Thymus (tissue), 14 donors: ENCODE results near the gene FGD5. TPM values are rescaled to one million over a fixed set of nuclear protein-coding genes. Genes with fewer than 3 reads are reported as not detected.
A peak's percentile ranks its signal among the peaks of the same experiment; 100 is the strongest.

Source experiments
- DNase-seq, 9 donors: peaks; one replicate each; pipeline ENCODE4 v3.0.0-alpha.2; 2013; ENCODE audit warnings: low spot score in 9 of 9, low read depth in 6 of 9, missing footprints in 1 of 9
- H3K27ac ChIP-seq, 2 donors: one replicate each; pipeline ENCODE4 v1.5.1; 2013; ENCODE audit warnings: control low read depth in 1 of 2, low read depth in 1 of 2, low read length in 1 of 2, mild to moderate bottlenecking in 1 of 2, moderate library complexity in 1 of 2
- H3K27me3 ChIP-seq, 2 donors: one replicate each; pipeline ENCODE4 v1.5.1; 2013; ENCODE audit warnings: low read length in 1 of 2; ENCODE audit not compliant: control insufficient read depth in 2 of 2, insufficient read depth in 1 of 2
- H3K36me3 ChIP-seq, 2 donors: one replicate each; pipeline ENCODE4 v1.5.1; 2013; ENCODE audit warnings: low read length in 1 of 2, mild to moderate bottlenecking in 1 of 2, moderate library complexity in 1 of 2; ENCODE audit not compliant: control insufficient read depth in 2 of 2, insufficient read depth in 2 of 2
- H3K4me1 ChIP-seq, 2 donors: one replicate each; pipeline ENCODE4 v1.5.1; 2013; ENCODE audit warnings: low read length in 2 of 2; ENCODE audit not compliant: control insufficient read depth in 2 of 2, insufficient read depth in 2 of 2
- H3K4me3 ChIP-seq, 2 donors: one replicate each; pipeline ENCODE4 v1.5.1; 2013; ENCODE audit warnings: low read length in 2 of 2, control low read depth in 1 of 2, mild to moderate bottlenecking in 1 of 2
- H3K9me3 ChIP-seq, 2 donors: one replicate each; pipeline ENCODE4 v1.5.1; 2013; ENCODE audit warnings: low read length in 1 of 2, mild to moderate bottlenecking in 1 of 2; ENCODE audit not compliant: control insufficient read depth in 2 of 2, insufficient read depth in 1 of 2
- WGBS: extraction: QIAGEN DNeasy Blood & Tissue Kit; methylation state at CpG from one replicate; pipeline ENCODE4 v1.1.7; 2013; 5-methylcytosine and 5-hydroxymethylcytosine counted together
- long read RNA-seq, 10 donors: transcript quantifications; one replicate each; lab custom pipeline, GENCODE V29; 2026
- polyA plus RNA-seq: library from polyadenylated mRNA; stranded (reverse); fragments of 200-250 nt; gene quantifications from one replicate; pipeline ENCODE4 v1.2.3, GENCODE V29; 2013
- total RNA-seq: library from RNA; stranded (reverse); fragments of 120-200 nt; gene quantifications from one replicate; pipeline ENCODE4 v1.2.4, GENCODE V29; 2013
- donor health status: healthy.

The FGD5 gene
- total RNA-seq (2.0 TPM), polyA plus RNA-seq (2.9 TPM)
- long read RNA-seq, donor 1: 0 reads
- long read RNA-seq, donor 2: 0 reads
- long read RNA-seq, donor 3, partial matches to known transcripts: 0 of 4 reads
- long read RNA-seq, donor 3, other reads (novel, unspliced or antisense): 0 of 4 reads
- long read RNA-seq, donor 4: 0 reads
- long read RNA-seq, donor 5, full-length matches to known transcripts: 3 of 3 reads
- long read RNA-seq, donor 5, partial matches to known transcripts: 0 of 3 reads
- long read RNA-seq, donor 5, other reads (novel, unspliced or antisense): 0 of 3 reads
- long read RNA-seq, donor 6, partial matches to known transcripts: 0 of 1 reads
- long read RNA-seq, donor 6, other reads (novel, unspliced or antisense): 0 of 1 reads
- long read RNA-seq, donor 7, partial matches to known transcripts: 0 of 1 reads
- long read RNA-seq, donor 7, other reads (novel, unspliced or antisense): 0 of 1 reads
- long read RNA-seq, donor 8, partial matches to known transcripts: 0 of 1 reads
- long read RNA-seq, donor 8, other reads (novel, unspliced or antisense): 0 of 1 reads
- long read RNA-seq, donor 9: 0 reads
- long read RNA-seq, donor 10: 0 reads

- Histone ChIP-seq H3K27me3 (peaks cover 0 to 28% of the 10 kb centered on the region in 2 donors), H3K36me3 (no peaks in the 10 kb centered on the region), H3K27ac (no peak within 1 kb of the TSS), H3K4me3 (no peak within 1 kb of the TSS), H3K9me3 (no peaks in the 10 kb centered on the region), H3K4me1 (no peaks in the 10 kb centered on the region)
- DNase-seq: no peak
- WGBS: 96% methylated on average over 25 of the region's 25 CpGs
Measured at GRCh38 chr3:14818804-14819500, at the start of gene FGD5. Gene FGD5, plus strand, starts transcription at chr3:14818962. Its CDS starts 110 bp downstream, at chr3:14819072.

- Histone ChIP-seq H3K27me3 (no peaks in the 10 kb centered on the region), H3K36me3 (no peaks in the 10 kb centered on the region), H3K4me1 (peaks cover 45 to 71% of the 10 kb centered on the region in 2 donors), H3K4me3 (no peak overlapping the region), H3K27ac (peak overlapping the region; percentile 86 to 100), H3K9me3 (no peaks in the 10 kb centered on the region)
- 94% methylated on average over 11 of the region's 11 CpGs for WGBS
- peak in 1 of 9 donors; percentile 34 for DNase-seq
Measured at GRCh38 chr3:14769544-14770325, 49.0 kb upstream of the FGD5 start.

DNA sequence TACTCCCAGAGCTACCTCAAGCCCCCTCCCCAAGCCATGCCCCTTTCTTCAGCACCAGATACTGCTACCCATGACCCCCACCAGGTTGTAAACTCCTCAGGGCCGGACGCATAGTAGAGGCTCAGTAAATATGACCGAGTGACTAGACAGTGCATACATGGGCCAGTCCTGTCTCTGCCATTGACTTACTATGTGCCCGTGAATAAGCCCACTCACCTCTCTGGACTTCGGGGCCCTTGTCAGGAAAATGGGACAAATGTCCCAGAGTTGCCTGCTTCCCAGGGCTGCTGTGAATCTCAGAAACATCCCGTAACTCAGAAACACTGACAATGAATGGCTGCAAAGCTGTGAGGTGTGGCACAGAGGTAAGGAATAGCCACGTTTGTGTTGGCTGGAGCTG is 48.2 kb upstream of the FGD5 start:
- no peaks in the 10 kb centered on the region for H3K27me3 ChIP-seq
- H3K36me3 ChIP-seq: no peaks in the 10 kb centered on the region
- no peak overlapping the region for H3K4me3 ChIP-seq
- DNase-seq: no peak
- peaks cover 43 to 65% of the 10 kb centered on the region in 2 donors for H3K4me1 ChIP-seq
- 98% methylated on average over 7 of the region's 7 CpGs for WGBS
- H3K9me3 ChIP-seq: no peaks in the 10 kb centered on the region
- H3K27ac ChIP-seq: peak overlapping the region in 1 of 2 donors; percentile 20

- 92% methylated on average over 18 of the region's 18 CpGs for WGBS
- Histone ChIP-seq H3K4me1 (peaks cover 32 to 53% of the 10 kb centered on the region in 2 donors), H3K36me3 (no peaks in the 10 kb centered on the region), H3K9me3 (no peaks in the 10 kb centered on the region), H3K4me3 (no peak overlapping the region), H3K27ac (no peak overlapping the region), H3K27me3 (no peaks in the 10 kb centered on the region)
- no peak for DNase-seq
Measured at GRCh38 chr3:14771593-14772497, 46.9 kb upstream of the FGD5 start.

DNA sequence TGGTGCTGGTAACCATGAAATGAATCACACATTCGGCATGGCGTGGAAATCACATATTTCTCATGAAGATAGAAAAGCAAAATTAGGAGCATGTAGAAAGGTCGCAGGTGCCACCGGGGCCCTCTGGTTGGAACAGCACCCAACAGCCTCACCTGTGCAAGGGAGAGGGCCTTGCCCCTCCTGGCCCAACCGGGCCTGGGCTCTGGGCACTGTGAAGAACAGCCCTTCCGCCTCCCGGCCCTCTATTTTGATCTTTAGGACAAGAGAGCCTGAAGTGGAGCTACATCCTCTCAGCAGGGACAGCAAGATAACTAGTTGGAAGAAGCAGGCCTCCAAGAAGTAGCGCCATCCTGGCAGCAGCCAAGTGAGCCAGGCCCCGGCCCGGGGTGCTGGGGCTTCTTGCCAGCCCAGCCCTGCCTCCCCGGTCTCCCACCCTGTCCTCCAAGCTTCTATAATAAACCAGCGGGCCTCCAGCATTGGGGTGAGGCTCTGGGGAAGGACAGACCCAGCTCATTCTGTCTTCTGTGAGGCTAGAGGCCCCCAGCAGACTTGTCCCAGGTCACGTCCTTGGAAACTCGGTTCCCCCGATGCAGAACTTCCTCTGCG is 46.1 kb upstream of the FGD5 start:
- Histone ChIP-seq H3K4me3 (no peak overlapping the region), H3K9me3 (no peaks in the 10 kb centered on the region), H3K27me3 (no peaks in the 10 kb centered on the region), H3K36me3 (no peaks in the 10 kb centered on the region), H3K4me1 (peaks cover 31 to 45% of the 10 kb centered on the region in 2 donors), H3K27ac (no peak overlapping the region)
- 90% methylated on average over 16 of the region's 16 CpGs for WGBS
- no peak for DNase-seq

DNA sequence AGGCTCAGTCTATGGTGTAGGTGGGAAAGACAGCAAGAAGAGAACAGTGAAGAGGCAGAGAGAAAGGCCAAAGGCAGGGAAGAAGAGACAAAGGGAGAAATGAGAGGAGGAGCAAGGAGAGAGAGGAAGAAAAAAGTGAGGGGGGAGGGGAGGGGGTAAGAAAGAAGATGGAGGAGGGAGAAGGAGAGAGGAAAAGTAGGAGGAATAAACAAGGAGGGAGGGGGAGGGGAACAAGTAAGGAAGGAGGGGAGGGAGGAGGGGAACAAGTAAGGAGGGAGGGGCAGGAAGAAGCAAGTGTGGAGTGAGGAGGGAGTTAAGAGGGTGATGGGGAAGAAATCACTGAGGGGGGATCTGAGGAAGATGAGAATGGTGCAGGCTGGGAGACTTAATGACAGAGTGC is 45.5 kb upstream of the FGD5 start:
- DNase-seq: no peak
- H3K9me3 ChIP-seq: no peaks in the 10 kb centered on the region
- peaks cover 27 to 38% of the 10 kb centered on the region in 2 donors for H3K4me1 ChIP-seq
- H3K4me3 ChIP-seq: no peak overlapping the region
- no peaks in the 10 kb centered on the region for H3K36me3 ChIP-seq
- no peak overlapping the region for H3K27ac ChIP-seq
- H3K27me3 ChIP-seq: no peaks in the 10 kb centered on the region

GRCh38 chr3:14773691-14774128 is 45.1 kb upstream of the FGD5 start:
- no peak overlapping the region for H3K27ac ChIP-seq
- 98% methylated on average over 6 of the region's 6 CpGs for WGBS
- no peaks in the 10 kb centered on the region for H3K36me3 ChIP-seq
- H3K4me3 ChIP-seq: no peak overlapping the region
- DNase-seq: no peak
- no peaks in the 10 kb centered on the region for H3K9me3 ChIP-seq
- H3K27me3 ChIP-seq: no peaks in the 10 kb centered on the region
- H3K4me1 ChIP-seq: peaks cover 23 to 34% of the 10 kb centered on the region in 2 donors

DNA sequence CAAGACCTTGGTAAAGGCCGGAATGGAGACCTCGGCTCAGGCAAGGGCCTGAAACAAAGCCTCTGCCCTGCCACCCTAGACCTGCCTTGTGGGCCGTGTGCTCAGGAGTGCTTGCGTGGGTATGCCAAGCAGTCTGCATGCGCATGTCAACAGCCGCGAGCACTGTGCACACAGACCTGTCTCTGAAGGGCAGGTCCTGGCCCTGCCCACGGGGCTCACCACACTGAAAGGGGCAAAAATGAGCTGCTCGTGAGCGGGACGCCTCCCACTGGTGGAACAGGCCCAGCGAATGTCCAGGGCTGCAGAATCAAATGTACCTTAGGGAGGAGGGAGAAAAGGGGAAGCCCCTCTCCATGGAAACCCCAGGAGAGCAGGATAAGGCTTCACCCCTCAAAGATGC is 44.3 kb upstream of the FGD5 start:
- Histone ChIP-seq H3K36me3 (no peaks in the 10 kb centered on the region), H3K27ac (no peak overlapping the region), H3K4me3 (no peak overlapping the region), H3K9me3 (no peaks in the 10 kb centered on the region), H3K27me3 (no peaks in the 10 kb centered on the region), H3K4me1 (peaks cover 18 to 27% of the 10 kb centered on the region in 2 donors)
- 96% methylated on average over 12 of the region's 12 CpGs for WGBS
- DNase-seq: no peak
